ENCODE results near the gene BHMT.
"Not testable (repeated sequence)": the region's sequence is repeated elsewhere in the genome, so short reads cannot be mapped to it uniquely, and the experiment has no call there.

The BHMT gene

GRCh38 chr5:79111960-79112702, 522 bp downstream of the BHMT start:
- no peak for DNase-seq (ENCODE audit: low spot score)

GRCh38 chr5:79112703-79113058, 1.1 kb downstream of the BHMT start:
- DNase-seq (ENCODE audit: low spot score), result no peak

DNA sequence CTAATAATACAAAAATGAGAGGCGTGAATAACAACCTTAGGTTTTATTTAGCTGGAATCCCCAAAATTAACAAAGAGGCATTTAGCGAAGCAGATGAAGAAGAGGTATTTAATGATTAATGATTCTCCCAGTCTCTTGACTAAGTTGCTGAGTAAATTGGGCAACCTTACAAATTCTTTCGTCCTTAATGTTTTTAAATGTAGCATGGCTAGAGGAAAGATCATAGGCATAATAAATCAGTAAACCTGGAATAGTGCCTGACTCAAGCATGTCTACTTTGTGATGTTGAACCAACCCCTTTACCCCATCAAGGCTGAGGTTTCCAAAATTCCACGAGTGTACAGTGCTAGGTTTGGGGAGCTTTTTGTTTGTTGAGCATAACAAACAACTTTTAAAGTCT, 7.9 kb downstream of the BHMT start:
- DNase-seq (ENCODE audit: low spot score), result no peak

- no peak for DNase-seq (ENCODE audit: low spot score)
Observed at GRCh38 chr5:79120221-79120620, 8.6 kb downstream of the BHMT start.

- DNase-seq (ENCODE audit: low spot score), result no peak
Observed at GRCh38 chr5:79122973-79123372, 11.4 kb downstream of the BHMT start.

DNA sequence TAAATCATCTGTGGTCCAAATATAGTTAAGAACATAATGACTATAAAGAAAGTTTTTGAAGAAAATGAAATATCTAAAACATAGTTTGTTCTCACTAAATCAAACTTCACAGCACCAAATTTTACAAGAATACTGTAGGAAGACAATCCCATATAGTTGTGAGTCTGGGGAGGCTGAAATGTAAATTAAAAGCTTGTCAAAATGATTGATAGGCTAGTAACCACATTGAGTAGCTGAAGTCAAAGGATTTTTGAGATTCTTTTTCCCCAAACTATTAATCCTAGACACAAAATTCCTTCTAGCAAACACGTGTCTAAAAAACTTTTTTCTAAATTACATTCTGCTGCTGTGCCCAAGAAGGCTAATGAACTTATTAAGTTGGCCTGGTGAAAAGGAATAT, 13.0 kb downstream of the BHMT start:
- no peak for DNase-seq (ENCODE audit: low spot score)

- DNase-seq (ENCODE audit: low spot score), result no peak
Observed at GRCh38 chr5:79130781-79131180, 19.2 kb downstream of the BHMT start.

GRCh38 chr5:79133121-79133656, 21.6 kb downstream of the BHMT start:
- DNase-seq (ENCODE audit: low spot score), result no peak

- no peak for DNase-seq (ENCODE audit: low spot score)
Observed at GRCh38 chr5:79133657-79134451, 22.2 kb downstream of the BHMT start.

GRCh38 chr5:79135790-79136553, 24.4 kb downstream of the BHMT start:
- DNase-seq (ENCODE audit: low spot score), result no peak

DNA sequence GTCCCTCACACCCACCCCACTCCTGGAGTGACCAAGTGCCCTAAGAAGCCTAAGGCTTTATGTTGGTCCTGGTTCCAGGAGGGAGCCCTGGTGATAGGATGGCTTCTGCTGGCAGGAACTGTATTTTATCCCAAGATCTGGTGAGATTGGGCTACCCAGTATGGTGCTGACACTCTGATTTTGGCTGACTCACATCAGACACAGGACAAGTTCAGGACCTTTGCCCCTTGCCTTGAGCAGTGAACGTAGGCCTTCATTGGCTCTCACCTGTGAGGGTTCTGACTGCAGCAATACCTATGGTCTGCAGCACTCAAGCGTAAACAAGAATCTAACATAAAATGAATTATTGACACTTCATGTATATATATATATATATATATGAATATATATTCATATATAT, 25.0 kb downstream of the BHMT start:
- DNase-seq (ENCODE audit: low spot score), result no peak

- DNase-seq (ENCODE audit: low spot score), result no peak
Observed at GRCh38 chr5:79140553-79140952, 28.9 kb downstream of the BHMT start.

GRCh38 chr5:79143684-79144379, 32.2 kb downstream of the BHMT start:
- no peak for DNase-seq (ENCODE audit: low spot score)

GRCh38 chr5:79147076-79147475, 35.5 kb downstream of the BHMT start:
- no peak for DNase-seq (ENCODE audit: low spot score)

DNA sequence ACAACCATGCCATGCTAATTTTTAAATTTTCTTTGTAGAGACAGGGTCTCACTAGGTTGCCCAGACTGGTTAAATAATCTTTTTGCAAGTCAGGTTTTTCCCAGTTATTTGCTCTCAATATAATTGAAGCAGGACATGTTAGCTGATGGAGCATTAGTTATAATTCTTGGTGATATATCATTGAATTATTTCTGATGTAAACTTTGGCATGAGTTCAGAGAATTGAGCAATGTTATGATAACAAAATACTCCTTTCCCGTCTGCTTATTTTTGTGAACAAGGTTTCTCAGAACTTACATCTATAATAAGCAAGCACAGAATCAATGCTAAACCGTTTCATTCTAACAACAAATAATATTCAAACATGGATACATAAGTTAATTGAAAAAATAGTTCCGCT, 37.8 kb downstream of the BHMT start:
- DNase-seq (ENCODE audit: low spot score), result no peak

GRCh38 chr5:79151942-79152671, 40.5 kb downstream of the BHMT start:
- no peak for DNase-seq (ENCODE audit: low spot score)

DNA sequence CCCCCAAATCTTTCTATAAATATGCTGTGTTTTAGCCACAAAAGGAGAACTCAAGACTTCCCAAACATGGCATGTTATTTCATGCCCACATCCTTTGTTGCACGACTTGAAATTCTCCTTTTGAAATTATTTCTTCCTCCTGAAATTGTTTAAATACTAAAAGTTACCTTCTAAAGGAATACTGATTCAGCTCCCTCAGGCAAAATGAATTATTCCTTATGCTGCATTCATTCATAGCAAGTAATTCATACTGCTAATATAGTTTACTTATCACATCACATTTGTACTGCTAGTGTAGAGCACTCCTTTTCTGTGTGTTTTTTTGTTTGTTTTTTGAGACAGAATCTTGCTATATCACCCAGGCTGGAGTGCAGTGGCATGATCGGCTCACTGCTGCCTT, 45.7 kb downstream of the BHMT start:
- DNase-seq (ENCODE audit: low spot score), result no peak

- not testable (repeated sequence) for DNase-seq (ENCODE audit: low spot score)
Observed at GRCh38 chr5:79161647-79162046, 50.0 kb downstream of the BHMT start.

- DNase-seq (ENCODE audit: low spot score), result no peak
Observed at GRCh38 chr5:79168031-79168430, 56.4 kb downstream of the BHMT start.

DNA sequence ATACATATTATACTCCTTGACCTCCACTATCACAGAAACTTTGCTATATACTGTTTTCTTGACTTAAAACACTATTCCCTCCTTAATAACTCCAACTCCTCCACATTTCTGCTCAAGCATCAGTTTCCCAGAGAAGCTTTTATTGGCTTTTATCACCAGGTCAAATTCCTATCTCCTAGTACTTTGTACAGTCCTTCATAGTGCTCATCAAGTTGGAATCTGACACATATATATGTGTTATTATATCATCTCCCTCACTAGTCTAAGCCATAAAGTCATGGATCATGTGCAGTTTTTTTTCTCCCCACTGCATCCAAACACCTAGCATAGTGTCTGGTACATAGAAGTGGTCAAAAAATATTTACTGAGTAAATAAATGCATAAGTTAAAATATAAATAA, 59.1 kb downstream of the BHMT start:
- no peak for DNase-seq (ENCODE audit: low spot score)

DNA sequence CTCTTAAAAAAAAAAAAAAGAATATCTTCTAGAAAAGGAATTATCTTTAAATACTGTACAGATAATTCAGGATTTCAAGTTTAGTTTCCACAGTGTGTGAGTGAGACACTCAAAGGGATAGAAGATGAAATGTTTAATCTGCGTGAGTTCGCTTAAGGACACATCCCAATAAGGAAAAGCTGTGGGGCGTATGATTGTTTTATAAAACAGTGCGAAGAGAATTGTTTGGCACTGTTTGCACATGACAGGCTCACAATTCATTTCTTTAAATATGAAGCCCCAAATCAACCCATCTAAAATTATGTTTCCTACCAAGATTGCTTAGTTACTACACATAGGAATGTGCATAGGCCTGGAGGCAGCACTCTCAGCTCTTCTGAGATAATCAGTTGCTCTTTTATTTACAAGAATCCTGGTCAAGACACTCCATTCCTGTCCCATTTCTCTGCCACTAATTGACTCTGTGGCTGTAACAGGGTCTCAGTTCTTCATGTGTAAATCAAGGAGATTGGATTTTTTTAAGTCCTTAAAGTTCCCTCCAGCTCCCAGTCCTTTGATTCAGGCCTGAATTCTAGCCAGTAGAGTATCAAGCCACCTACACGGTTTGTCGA, 60.1 kb downstream of the BHMT start:
- DNase-seq (ENCODE audit: low spot score), result no peak
